ENCODE data around the gene SCAMP2. TPM values are rescaled to one million over a fixed set of nuclear protein-coding genes. Genes with fewer than 3 reads are reported as not detected.
A peak's percentile ranks its signal among the peaks of the same experiment; 100 is the strongest.

Gene SCAMP2
- polyA plus RNA-seq, 1 donor from 2014 or later, result 157 TPM

- Mint-ChIP-seq H3K9me3 (no peaks in the 10 kb centered on the region), H3K4me1 (peaks cover 35 to 40% (median 38%) of the 10 kb centered on the region in 3 donors), H3K4me3 (peak overlapping the region in 2 of 4 donors; percentile 79 to 83), H3K27ac (peak overlapping the region in 2 of 3 donors; percentile 82 to 96), H3K27me3 (no peaks in the 10 kb centered on the region), H3K36me3 (peaks cover 4% of the 10 kb centered on the region)
Observed at GRCh38 chr15:74800559-74801094, 72.5 kb downstream of the SCAMP2 start.

- H3K9me3 Mint-ChIP-seq, result no peaks in the 10 kb centered on the region
- peak overlapping the region; percentile 16 to 85 (median 80) for H3K4me3 Mint-ChIP-seq
- no peaks in the 10 kb centered on the region for H3K27me3 Mint-ChIP-seq
- H3K36me3 Mint-ChIP-seq, result peaks cover 4% of the 10 kb centered on the region
- peaks cover 41 to 45% (median 42%) of the 10 kb centered on the region in 3 donors for H3K4me1 Mint-ChIP-seq
- peak overlapping the region; percentile 82 to 96 (median 96) for H3K27ac Mint-ChIP-seq
Observed at GRCh38 chr15:74799856-74800558, 73.2 kb downstream of the SCAMP2 start.

- peak overlapping the region; percentile 90 to 96 (median 96) for H3K27ac Mint-ChIP-seq
- H3K36me3 Mint-ChIP-seq, result peaks cover 4% of the 10 kb centered on the region
- no peaks in the 10 kb centered on the region for H3K27me3 Mint-ChIP-seq
- H3K4me3 Mint-ChIP-seq, result peak overlapping the region; percentile 57 to 85 (median 80)
- peaks cover 45 to 47% (median 47%) of the 10 kb centered on the region in 3 donors for H3K4me1 Mint-ChIP-seq
- no peaks in the 10 kb centered on the region for H3K9me3 Mint-ChIP-seq
Observed at GRCh38 chr15:74799255-74799855, 73.8 kb downstream of the SCAMP2 start.

GRCh38 chr15:74798388-74799254, 74.5 kb downstream of the SCAMP2 start:
- Mint-ChIP-seq H3K4me3 (peak overlapping the region in 3 of 4 donors; percentile 79 to 93 (median 86)), H3K4me1 (peaks cover 46 to 49% (median 46%) of the 10 kb centered on the region in 3 donors), H3K27ac (peak overlapping the region; percentile 90 to 96 (median 92)), H3K36me3 (peaks cover 4% of the 10 kb centered on the region), H3K27me3 (no peaks in the 10 kb centered on the region), H3K9me3 (no peaks in the 10 kb centered on the region)

- Mint-ChIP-seq H3K27ac (peak overlapping the region; percentile 47 to 99 (median 86)), H3K36me3 (peaks cover 13% of the 10 kb centered on the region), H3K4me1 (peaks cover 66 to 69% (median 68%) of the 10 kb centered on the region in 3 donors), H3K9me3 (no peaks in the 10 kb centered on the region), H3K27me3 (no peaks in the 10 kb centered on the region), H3K4me3 (peak overlapping the region; percentile 47 to 90 (median 72))
Observed at GRCh38 chr15:74795966-74796625, 77.1 kb downstream of the SCAMP2 start.

GRCh38 chr15:74794970-74795349, 78.2 kb downstream of the SCAMP2 start:
- Mint-ChIP-seq H3K4me1 (peaks cover 66 to 72% (median 66%) of the 10 kb centered on the region in 3 donors), H3K9me3 (no peaks in the 10 kb centered on the region), H3K4me3 (peak overlapping the region in 3 of 4 donors; percentile 57 to 87 (median 84)), H3K36me3 (peaks cover 13% of the 10 kb centered on the region), H3K27ac (peak overlapping the region; percentile 47 to 90 (median 86)), H3K27me3 (peaks cover 3% of the 10 kb centered on the region)

- Mint-ChIP-seq H3K9me3 (no peaks in the 10 kb centered on the region), H3K36me3 (peaks cover 14% of the 10 kb centered on the region), H3K27ac (peak overlapping the region; percentile 47 to 90 (median 86)), H3K4me1 (peaks cover 65 to 70% (median 66%) of the 10 kb centered on the region in 3 donors), H3K27me3 (peaks cover 3% of the 10 kb centered on the region), H3K4me3 (peak overlapping the region in 3 of 4 donors; percentile 57 to 87 (median 84))
Observed at GRCh38 chr15:74794248-74794969, 78.8 kb downstream of the SCAMP2 start.

Other genes with a start within 250 kb of the SCAMP2 start
- gene EDC3, start 177.3 kb downstream of the SCAMP2 start, polyA plus RNA-seq, result 18.5 TPM
- gene CYP1A1, start 147.8 kb downstream of the SCAMP2 start, polyA plus RNA-seq, result not detected
- not detected for gene CYP1A2, start 124.5 kb downstream of the SCAMP2 start, polyA plus RNA-seq
- gene CSK, start 91.3 kb downstream of the SCAMP2 start, polyA plus RNA-seq, result 214 TPM
- not detected for gene LMAN1L, start 60.5 kb downstream of the SCAMP2 start, polyA plus RNA-seq
- gene CPLX3, start 46.7 kb downstream of the SCAMP2 start, polyA plus RNA-seq, result not detected
- gene ULK3, start 30.2 kb downstream of the SCAMP2 start, polyA plus RNA-seq, result 25.2 TPM
- gene MPI, start 16.7 kb upstream of the SCAMP2 start, polyA plus RNA-seq, result 43.0 TPM
- gene FAM219B, start 33.5 kb upstream of the SCAMP2 start, polyA plus RNA-seq, result 42.7 TPM
- 325 TPM for gene COX5A, start 64.7 kb upstream of the SCAMP2 start, polyA plus RNA-seq
- gene RPP25, start 83.4 kb upstream of the SCAMP2 start, polyA plus RNA-seq, result 4.9 TPM
- 0.24 TPM for gene SCAMP5, start 122.2 kb upstream of the SCAMP2 start, polyA plus RNA-seq
- 12.6 TPM for gene PPCDC, start 150.2 kb upstream of the SCAMP2 start, polyA plus RNA-seq

Data from IgD-negative memory B cell (primary cell).